DMS53 treated with DMSO at 0.1 percent for 48 hours (cell line): ENCODE results near the gene HS3ST6.
"Not testable (repeated sequence)": the region's sequence is repeated elsewhere in the genome, so short reads cannot be mapped to it uniquely, and the experiment has no call there.

ENCODE experiments used
- DNase-seq: peaks from one replicate; lab custom pipeline; 2025; ENCODE audit not compliant: unreplicated experiment; lab: John Stamatoyannopoulos, UW

The HS3ST6 gene

GRCh38 chr16:1929578-1930337 lies 11.5 kb upstream of the HS3ST6 start:
- peak; percentile 44 for DNase-seq

- peak; percentile 23 for DNase-seq
Measured at GRCh38 chr16:1929105-1929504, 10.9 kb upstream of the HS3ST6 start.

- DNase-seq, result no peak
Measured at GRCh38 chr16:1926271-1926670, 8.1 kb upstream of the HS3ST6 start.

- no peak for DNase-seq
Measured at GRCh38 chr16:1924095-1924494, 5.9 kb upstream of the HS3ST6 start.

- no peak for DNase-seq
Measured at GRCh38 chr16:1923299-1924034, 5.3 kb upstream of the HS3ST6 start.

GRCh38 chr16:1922357-1922756 lies 4.1 kb upstream of the HS3ST6 start:
- DNase-seq, result no peak

- DNase-seq, result no peak
Measured at GRCh38 chr16:1920727-1921171, 2.5 kb upstream of the HS3ST6 start.

- DNase-seq, result not testable (repeated sequence)
Measured at GRCh38 chr16:1920122-1920521, 1.9 kb upstream of the HS3ST6 start.

GRCh38 chr16:1919327-1919998 lies 1.2 kb upstream of the HS3ST6 start:
- no peak for DNase-seq

- DNase-seq, result no peak
Measured at GRCh38 chr16:1917665-1918350, 407 bp downstream of the HS3ST6 start.

GRCh38 chr16:1917056-1917664 lies 1.1 kb downstream of the HS3ST6 start:
- DNase-seq, result no peak

GRCh38 chr16:1916640-1916990 lies 1.6 kb downstream of the HS3ST6 start:
- no peak for DNase-seq

GRCh38 chr16:1915732-1916639 lies 2.2 kb downstream of the HS3ST6 start:
- no peak for DNase-seq

- no peak for DNase-seq
Measured at GRCh38 chr16:1914988-1915387, 3.2 kb downstream of the HS3ST6 start.

GRCh38 chr16:1914084-1914608 lies 4.1 kb downstream of the HS3ST6 start:
- no peak for DNase-seq

GRCh38 chr16:1913327-1914083 lies 4.7 kb downstream of the HS3ST6 start:
- peak; percentile 12 for DNase-seq

- no peak for DNase-seq
Measured at GRCh38 chr16:1912215-1912543, 6.0 kb downstream of the HS3ST6 start.

GRCh38 chr16:1911467-1912214 lies 6.6 kb downstream of the HS3ST6 start:
- DNase-seq, result no peak
